SKM-1 treated with dmso at 0.1 percent for 144 hours (cell line): ENCODE data around the gene C9orf85.
"Not testable (repeated sequence)": the region's sequence is repeated elsewhere in the genome, so short reads cannot be mapped to it uniquely, and the experiment has no call there.

ENCODE experiments used
- DNase-seq: peaks from one replicate; lab custom pipeline; 2025; ENCODE audit not compliant: unreplicated experiment; lab: John Stamatoyannopoulos, UW

Gene C9orf85, protein sequence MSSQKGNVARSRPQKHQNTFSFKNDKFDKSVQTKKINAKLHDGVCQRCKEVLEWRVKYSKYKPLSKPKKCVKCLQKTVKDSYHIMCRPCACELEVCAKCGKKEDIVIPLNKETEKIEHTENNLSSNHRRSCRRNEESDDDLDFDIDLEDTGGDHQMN

DNA sequence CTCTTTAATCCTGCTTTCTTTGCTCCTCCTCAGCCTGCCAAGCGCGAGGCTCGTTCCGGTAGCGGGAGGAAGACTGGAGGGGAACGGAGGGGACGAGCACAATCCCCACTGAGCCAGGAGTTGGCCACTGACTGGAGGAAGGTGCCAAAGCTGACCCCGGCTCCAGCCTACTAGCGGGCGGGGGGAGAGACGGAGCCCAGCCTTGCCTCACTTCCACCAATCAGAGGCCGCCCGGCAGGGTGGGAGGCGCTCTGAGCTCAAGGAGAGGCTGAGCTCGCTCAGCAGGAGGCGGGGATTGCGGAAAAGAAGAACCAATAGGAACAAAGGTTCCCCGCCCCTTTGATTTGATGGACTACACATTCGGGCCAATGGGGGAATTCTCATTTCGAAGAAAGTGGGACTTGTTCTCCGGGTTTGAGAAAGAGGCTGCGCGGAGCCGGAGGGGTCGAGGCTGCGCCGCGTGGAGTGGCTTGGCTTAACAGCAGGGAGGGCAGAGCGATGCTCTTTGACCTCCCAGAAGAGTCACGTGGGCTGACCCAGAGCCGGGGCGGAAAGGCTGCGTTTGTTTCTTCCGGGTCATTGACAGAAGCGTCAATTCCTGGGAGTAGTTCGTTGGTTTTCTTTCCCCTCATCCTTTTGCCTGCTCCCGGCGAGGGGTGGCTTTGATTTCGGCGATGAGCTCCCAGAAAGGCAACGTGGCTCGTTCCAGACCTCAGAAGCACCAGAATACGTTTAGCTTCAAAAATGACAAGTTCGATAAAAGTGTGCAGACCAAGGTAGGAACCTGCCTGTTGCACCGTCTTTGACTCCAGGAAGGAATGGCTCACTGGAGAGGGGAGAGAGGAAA is at the start of gene C9orf85, which contains the start of gene ABHD17B:
C9orf85 (plus strand) TSS at position 579 of the 847 bp plus-strand sequence; CDS start at position 675, 96 bp downstream.
ABHD17B (minus strand) TSS at position 133 of the 847 bp plus-strand sequence. CDS start 36,113 bp downstream, outside the sequence.
- DNase-seq = peak; percentile 94

DNA sequence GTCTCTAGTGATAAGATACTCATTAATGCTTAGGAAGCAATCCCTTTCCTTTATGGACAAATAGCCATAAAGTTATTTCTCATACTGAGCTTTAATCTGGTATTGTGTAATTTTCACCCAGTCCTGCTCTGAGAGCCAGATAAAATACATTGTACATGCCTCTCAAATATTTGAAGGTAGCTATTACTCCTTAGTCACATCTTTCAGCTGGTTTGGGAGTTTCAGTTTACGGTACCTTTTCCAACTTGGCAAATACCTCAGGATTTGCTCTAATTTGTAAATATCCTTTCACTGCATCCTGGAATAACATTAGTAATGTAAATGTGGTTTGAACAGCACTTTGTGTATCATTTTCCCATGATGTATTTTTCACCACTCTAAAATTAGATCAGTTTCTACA is 47.8 kb upstream of the C9orf85 start:
- DNase-seq = no peak

DNA sequence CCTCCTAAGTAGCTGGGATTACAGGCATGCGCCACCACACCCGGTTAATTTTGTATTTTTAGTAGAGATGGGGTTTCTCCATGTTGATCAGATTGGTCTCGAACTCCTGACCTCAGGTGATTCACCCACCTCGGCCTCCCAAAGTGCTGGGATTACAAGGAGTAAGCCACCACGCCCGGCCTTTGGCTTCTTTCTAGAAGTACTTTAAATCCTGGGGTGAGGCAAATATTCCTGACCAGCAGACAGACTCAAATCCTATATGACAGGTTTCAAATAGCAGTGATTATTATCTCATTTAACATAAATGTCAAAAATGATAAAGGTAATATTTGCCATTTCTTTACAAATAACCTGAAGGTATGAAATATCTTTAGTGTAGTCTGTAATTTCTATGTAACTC is 36.1 kb upstream of the C9orf85 start:
- DNase-seq = no peak

DNA sequence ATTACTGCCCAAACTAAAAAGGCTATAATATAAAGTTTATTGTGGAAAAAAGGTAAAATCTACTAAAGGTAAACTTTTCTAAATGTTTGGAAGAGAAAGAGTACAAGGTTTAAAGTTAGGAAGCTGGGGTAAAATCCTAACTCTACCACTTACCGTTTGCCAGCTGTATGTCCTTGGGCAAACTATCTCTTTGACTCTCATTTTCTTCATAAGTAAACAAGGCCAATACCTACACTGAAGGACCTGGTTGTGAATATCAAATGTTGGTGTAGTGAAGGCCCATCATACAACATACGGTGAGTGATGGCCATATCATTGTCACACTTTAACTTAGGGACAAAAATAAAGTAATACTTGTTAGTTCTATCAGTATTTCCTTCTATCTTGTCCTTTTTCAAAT is 35.3 kb upstream of the C9orf85 start:
- no peak for DNase-seq

DNA sequence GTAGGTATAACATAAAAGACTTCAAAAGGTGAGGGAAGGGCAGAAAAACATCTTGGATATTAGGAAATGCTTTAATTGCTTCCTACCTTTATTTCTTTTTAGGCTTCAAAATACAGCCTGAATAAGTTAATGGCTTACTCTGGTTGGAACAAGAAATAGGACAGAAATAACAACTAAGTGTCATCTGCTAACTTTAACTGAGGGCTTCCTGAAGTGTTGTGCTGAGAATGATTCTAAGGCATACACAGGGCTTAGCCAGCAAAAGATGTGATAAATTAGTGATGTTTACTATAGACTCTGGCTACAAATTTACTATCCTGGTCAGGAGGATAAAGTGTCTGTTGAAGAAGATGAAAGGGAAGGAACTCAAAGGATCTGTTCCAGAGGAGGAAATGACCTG is 34.6 kb upstream of the C9orf85 start:
- no peak for DNase-seq

DNA sequence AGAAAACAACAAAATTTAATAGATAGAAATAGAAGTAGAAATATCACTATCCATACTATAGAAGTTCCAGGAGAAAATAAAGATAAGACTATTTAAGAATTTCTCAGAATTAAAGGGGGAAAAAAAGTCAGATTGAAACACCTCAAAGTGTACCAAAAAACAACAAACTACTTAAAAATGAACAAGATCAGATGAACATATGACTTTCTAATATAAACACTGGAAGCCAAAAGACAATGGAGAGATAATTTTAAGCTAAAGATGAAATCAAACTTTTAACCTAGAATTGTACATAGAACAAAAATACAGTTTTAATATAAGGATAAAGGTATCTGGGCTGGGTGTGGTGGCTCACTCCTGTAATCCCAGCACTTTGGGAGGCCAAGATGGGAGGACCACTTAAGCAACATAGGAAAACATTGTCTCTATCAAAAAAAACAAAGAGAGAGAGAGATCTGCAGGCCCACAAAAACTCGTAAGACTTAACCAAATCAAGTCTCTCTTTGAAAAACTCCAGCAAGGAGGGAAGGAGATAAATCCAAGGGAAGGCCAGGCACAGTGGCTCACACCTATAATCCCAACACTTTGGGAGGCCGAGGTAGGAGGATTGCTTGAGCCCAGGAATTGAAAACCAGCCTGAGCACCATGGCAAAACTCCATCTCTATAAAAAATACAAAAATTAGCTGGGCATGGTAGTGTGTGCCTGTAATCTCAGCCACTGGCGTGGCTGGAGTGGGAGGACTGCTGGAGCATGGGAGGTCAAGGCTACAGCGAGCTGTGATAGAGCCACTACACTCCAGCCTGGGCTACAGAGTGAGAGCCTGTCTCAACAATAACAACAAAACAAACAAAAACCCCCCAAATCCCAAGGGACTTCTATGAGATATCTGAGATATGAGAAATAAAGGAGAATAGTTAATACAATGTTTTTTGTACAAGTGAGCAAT is 32.8 kb upstream of the C9orf85 start:
- no peak for DNase-seq

DNA sequence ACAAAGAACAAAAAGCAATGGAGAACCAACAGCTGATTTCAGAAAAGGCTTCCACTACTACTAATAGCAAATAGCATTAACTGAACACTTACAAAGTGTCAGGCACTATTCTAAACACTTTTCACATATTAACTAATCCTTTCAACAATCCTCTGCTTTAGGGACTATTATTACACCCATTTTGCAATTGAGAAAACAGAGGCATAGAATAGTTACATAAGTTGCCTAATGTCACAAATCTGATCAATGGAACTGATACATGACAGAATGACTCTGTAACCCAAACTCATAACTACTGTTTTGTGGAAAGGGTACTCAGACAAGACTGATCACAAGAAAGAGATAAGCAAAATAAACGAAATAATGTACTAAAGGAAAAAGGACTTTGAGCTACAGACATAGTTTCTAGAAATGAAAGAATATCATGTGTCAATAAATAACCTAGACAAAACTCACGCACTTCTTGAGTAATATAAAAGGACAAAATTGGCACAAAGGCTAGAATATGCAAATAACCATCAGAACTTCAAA is 31.7 kb upstream of the C9orf85 start:
- no peak for DNase-seq

DNA sequence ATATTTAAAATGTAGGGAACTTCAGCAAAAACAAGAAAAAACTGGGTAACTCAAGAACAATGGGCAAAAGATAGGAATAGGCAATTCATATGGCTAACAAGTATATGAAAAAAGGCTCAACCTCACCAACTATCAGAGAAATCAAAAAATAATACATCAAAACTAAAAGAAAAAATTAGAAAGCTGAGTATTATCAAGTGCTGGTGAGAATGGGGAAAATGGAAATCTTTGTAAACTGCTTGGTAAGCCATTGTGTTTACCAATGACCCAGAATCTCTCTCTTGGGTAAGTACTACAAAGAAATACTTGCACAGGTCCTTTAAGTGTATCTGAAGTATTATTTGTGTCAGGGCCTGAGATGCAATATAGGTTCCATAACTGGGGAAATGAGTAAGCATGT is 27.4 kb upstream of the C9orf85 start:
- DNase-seq = no peak

DNA sequence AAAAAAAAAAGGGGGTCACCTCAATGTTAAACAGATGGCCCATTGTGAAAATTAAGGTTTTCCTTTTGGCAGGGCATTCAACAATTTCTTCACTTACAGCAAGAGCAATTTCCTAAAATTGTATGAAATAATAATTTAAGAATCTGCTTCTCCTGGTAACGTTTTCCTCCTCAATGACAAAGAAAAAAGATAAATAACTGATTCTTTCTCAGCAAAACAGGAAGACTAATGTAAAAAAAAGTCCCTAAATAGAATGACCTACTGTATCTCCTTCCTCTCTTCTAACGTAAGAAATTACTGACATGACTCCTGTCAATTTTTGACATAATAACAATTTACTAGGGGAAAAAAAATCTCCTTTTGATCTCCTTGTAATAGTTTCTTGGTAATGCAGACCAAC is 26.0 kb upstream of the C9orf85 start:
- DNase-seq = no peak

DNA sequence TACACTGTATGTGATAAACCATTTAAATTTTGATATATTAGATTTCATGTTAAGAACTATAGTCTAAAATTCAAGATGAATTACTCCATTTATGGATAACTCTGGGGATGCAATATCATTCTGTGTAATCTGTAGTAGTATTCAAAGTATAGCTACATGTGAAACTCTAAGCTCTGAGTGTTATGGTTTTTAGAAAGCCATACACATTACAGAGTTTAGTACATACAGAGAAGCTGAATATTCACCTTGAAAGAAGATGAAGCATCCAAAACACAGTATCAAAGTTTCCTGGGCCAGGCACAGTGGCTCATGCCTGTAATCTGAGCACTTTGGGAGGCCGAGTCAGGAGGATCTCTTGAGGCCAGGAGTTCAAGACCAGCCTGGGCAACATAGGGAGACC is 25.4 kb upstream of the C9orf85 start:
- DNase-seq = no peak

DNA sequence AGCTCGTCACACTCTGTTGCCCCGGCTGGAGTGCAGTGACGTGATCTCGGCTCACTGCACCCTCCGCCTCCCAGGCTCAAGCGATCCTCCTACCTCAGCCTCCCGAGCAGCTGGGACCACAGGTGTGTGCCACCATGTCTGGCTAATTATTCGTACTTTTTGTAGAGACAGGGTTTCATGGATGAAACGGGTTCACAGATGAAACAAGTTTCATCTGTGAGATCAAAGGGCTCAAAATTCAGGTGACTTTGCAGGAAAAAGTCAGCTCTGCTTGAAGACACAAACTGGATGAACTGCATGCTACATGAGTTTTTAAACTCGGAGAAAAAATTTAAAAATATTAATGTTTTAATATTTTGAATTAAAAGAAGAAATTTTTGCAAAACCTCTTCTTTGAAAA is 24.9 kb upstream of the C9orf85 start:
- no peak for DNase-seq

DNA sequence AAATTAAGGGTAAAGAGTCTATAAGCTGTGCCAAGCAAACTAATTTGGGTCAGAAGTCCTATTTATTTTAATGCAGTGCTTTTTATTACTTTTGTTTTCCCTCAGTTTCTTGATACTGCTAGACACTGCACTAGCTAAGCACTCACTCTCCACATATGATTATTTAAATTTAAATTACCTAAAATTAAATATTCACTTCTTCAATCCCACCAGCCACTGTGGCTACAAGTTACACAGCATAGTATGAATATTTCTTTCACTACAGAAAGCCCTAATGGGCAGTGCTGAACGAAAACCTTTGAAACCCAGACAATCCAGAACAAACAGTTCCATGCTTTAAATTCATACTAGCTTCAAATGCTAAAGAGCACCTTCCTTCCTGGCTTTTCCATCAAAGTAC is 24.1 kb upstream of the C9orf85 start:
- no peak for DNase-seq

DNA sequence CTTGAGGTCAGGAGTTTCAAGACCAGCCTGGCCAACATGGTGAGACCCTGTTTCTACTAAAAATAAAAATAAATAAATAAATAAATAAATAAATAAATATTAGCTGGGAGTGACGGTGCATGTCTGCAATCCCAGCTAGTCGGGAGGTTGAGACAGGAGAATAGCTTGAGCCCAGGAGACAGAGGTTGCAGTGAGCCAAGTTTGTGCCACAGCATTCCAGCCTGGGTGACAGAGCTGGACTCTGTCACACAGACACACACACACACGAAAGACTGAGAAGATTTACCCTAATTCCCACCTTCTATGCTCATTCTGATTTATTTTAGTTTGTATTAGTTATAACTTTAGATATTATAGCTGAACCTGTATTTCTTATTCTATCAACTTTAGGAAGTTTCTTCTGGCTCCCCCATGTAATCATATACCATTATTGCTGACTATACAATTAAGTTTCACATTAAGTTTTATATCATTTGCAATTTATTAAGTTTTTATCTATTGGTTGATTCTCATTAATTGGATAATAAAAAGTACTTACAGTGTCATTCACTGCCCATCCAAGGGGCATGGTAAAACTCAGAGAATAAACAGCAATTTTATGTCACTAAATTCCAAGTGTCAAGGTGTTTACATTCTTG is 21.3 kb upstream of the C9orf85 start:
- no peak for DNase-seq

DNA sequence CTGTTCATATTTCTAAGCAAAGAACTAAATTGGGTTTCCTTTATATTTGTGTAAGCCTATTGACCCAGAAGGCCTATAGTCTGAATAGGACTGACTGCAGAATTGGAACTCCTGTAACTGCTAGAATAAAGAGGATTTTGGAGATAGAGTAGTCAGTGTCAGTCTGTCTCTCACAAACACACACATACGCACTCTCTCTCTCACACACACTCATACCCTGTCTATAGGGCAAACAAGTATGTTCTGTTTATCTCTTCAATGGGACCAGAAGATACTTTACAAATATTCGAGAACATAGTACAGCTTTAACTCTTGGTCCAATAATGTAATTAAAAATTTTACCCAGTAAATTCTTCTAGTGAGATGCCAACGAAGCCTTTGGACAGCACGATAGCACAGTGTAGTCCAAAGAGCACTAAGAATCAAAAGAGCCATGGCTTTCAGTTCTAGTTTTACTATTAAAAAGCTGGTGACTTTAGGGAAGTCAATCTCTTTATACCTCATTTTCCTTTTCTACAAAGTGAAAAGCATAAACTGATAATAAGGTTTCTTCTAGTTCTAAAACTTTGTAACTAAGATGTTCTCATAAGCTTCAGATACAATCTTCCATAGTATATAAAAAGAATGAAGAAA is 19.8 kb upstream of the C9orf85 start:
- no peak for DNase-seq

DNA sequence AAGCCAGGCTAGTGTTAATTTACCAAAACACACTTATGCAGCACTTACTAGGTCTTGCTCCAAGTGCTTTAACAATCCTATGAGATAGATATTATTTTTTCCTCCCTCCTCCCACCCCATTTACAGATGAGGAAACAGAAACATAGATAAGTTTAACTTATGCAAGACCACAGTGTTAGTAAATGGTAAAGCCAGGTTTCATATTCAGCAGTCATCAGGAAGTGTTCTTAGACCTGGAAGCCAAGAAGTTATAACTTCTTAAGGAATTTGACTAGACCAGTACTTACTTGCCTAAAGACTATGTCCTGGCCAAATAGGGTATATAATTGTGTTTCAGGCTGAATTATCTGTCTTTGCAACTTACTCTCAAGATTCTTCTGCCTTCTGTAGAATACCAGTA is 16.3 kb upstream of the C9orf85 start:
- no peak for DNase-seq

DNA sequence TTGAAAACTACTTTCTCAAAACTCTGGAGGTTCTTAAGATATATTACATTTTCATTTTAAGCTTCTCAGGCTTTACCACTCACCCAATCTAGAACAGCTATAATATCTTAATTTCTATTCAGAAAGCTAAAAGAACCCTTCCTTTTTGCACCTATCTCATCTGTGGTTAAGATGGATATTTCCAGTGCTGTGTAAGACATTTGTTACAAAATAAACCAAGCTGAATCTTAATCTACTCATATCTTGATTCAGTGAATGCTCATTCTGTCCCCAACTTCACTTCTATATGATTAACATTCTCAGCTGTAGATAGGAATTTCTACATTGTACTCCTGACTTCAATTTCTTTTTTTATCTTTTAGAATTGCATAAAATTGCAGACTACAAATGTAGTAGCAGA is 15.5 kb upstream of the C9orf85 start:
- DNase-seq = no peak

DNA sequence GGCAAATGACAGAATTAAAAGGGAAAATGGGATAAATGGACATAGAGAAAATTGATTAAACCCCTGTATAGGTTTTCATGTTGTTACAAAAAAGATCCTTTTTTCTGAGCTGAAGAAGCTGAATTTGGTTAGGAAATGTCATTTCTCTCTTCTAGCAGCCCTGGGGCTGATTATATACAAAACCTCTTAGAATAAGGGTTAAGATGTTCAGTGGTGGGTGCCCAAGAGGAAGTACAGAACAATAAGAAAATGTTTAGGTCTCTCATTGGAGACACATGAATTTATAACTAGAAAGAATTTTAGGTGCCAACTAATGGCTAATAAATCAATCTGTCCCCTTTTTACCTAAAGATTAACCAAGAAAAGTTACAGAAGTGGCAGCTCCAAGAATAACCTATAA is 14.7 kb upstream of the C9orf85 start:
- no peak for DNase-seq

DNA sequence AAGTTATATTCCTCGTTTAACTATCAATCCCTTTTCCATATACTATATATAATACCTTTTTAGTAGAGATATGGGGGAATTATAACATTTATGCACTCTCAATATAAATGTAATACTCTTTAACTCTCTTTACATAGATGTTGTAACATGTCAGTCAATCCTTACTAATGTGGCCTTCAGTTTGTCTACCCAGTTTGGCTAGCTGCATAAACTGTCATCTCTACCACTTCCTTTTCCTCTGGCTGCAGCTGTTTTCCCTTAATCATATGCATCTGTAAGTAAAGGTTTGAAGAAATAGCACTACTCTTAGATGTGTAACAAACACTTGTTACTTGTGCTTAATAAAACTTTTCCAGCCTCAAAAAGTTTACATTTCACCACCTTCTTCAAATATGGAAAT is 13.9 kb upstream of the C9orf85 start:
- DNase-seq = peak; percentile 31

DNA sequence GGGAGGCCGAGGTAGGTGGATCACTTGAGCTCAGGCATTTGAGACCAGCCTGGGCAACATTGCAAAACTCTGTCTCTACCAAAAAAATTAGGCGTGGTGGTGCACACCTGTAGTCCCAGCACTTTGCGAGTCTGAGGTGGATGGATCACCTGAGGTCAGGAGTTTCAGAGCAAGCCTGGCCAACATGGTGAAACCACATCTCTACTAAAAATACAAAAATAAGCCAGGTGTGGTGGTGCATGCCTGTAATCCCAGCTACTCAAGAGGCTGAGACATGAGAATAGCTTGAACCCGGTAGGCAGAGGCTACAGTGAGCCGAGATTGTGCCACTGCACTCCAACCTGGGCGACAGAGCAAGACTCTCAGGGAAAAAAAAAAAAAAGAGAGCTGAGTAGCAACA is 12.7 kb upstream of the C9orf85 start:
- not testable (repeated sequence) for DNase-seq
